Measurements from ENCODE around the gene FCHSD1. TPM values are rescaled to one million over a fixed set of nuclear protein-coding genes. Genes with fewer than 3 reads are reported as not detected.
A peak's percentile ranks its signal among the peaks of the same experiment; 100 is the strongest.

The FCHSD1 gene
- total RNA-seq, 1 experiment from 2014 or later = 22.7 TPM

- H4K20me1 ChIP-seq (ENCODE audit: low read length) = no peaks in the 10 kb centered on the region
- no peaks in the 10 kb centered on the region for H3K27me3 ChIP-seq (ENCODE audit: low read length)
- ATAC-seq (no peak), DNase-seq (no peak)
- no peaks in the 10 kb centered on the region for H3F3A ChIP-seq (ENCODE audit: low read length, unreplicated experiment)
- H3K9ac ChIP-seq (ENCODE audit: low read length) = no peak overlapping the region
- TF ChIP-seq, protein P1, sequence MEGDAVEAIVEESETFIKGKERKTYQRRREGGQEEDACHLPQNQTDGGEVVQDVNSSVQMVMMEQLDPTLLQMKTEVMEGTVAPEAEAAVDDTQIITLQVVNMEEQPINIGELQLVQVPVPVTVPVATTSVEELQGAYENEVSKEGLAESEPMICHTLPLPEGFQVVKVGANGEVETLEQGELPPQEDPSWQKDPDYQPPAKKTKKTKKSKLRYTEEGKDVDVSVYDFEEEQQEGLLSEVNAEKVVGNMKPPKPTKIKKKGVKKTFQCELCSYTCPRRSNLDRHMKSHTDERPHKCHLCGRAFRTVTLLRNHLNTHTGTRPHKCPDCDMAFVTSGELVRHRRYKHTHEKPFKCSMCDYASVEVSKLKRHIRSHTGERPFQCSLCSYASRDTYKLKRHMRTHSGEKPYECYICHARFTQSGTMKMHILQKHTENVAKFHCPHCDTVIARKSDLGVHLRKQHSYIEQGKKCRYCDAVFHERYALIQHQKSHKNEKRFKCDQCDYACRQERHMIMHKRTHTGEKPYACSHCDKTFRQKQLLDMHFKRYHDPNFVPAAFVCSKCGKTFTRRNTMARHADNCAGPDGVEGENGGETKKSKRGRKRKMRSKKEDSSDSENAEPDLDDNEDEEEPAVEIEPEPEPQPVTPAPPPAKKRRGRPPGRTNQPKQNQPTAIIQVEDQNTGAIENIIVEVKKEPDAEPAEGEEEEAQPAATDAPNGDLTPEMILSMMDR (conservative IDR thresholded peaks at IDR 0.05; ENCODE audit: low read depth, low read length) = no peak
- TF ChIP-seq EZH2phosphoT487 (IDR thresholded peaks at IDR 0.05; ENCODE audit: borderline replicate concordance, low read length) (no peak), EZH2 (IDR thresholded peaks at IDR 0.05; ENCODE audit: low read length, unreplicated experiment) (no peak)
- no peaks in the 10 kb centered on the region for H3K4me1 ChIP-seq (ENCODE audit: insufficient read depth, low read length)
- H2AFZ ChIP-seq (ENCODE audit: low read length) = no peak overlapping the region
- intact Hi-C loops (cut with micrococcal nuclease) = no loop called here
- H3K36me3 ChIP-seq (ENCODE audit: low read depth, low read length) = no peaks in the 10 kb centered on the region
- no peak overlapping the region for H3K27ac ChIP-seq (ENCODE audit: low read length)
- H3K9me2 ChIP-seq (replicated peaks; ENCODE audit: low read length) = no peaks in the 10 kb centered on the region
- POLR2A ChIA-PET (ENCODE audit: unreplicated experiment) = no interaction called here
- CTCF ChIA-PET = no interaction called here
- no TSS peak for BruUV-seq (replicated peaks)
- no peak overlapping the region for H3K4me2 ChIP-seq (ENCODE audit: low read length)
- no peaks in the 10 kb centered on the region for H3K9me3 ChIP-seq (ENCODE audit: low read length)
- no peaks in the 10 kb centered on the region for H3K79me2 ChIP-seq (ENCODE audit: low read length)
- no peak overlapping the region for H3K4me3 ChIP-seq (ENCODE audit: low read length)
Measured at GRCh38 chr5:141672071-141672840, 21.0 kb upstream of the FCHSD1 start.

DNA sequence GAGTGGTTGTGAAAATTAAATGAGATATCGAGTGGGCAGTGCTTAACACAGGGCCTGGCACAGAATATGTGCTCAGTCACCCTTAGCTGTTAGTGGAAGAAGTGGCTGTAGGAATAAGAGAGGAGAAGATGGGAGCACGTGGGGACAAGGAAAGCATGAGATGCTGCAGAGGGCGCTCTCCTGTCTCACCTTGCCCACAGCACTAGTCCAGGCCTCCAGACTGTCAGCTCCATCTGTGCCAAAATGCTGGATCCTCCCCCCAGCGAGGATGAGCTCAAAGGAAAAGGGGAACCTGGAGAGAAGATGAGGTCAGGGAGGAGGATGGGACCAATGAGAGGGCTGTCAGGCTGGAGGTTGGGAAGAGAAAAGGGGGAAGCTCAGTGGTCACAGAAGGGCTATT is 18.3 kb upstream of the FCHSD1 start:
- intact Hi-C loops (cut with micrococcal nuclease) = no loop called here

More for the DNA sequence above, 18.3 kb upstream of the FCHSD1 start:
- no peak overlapping the region for H3K27ac ChIP-seq (ENCODE audit: low read length)
- H3K9me2 ChIP-seq (replicated peaks; ENCODE audit: low read length) = no peaks in the 10 kb centered on the region
- CTCF ChIA-PET = interaction anchor here (0.6 to 1.2 kb wide), 2 partner anchors 18 to 300 kb away, joined by 4 read pairs; no protein-coding TSS in a partner anchor
- H3K36me3 ChIP-seq (ENCODE audit: low read depth, low read length) = no peaks in the 10 kb centered on the region
- TF ChIP-seq, protein P1 (conservative IDR thresholded peaks at IDR 0.05; ENCODE audit: low read depth, low read length) = peak; percentile 27; the same call in 1 of the 2 replicates
- TF ChIP-seq EZH2 (IDR thresholded peaks at IDR 0.05; ENCODE audit: low read length, unreplicated experiment) (no peak), EZH2phosphoT487 (IDR thresholded peaks at IDR 0.05; ENCODE audit: borderline replicate concordance, low read length) (no peak)
- no peaks in the 10 kb centered on the region for H3F3A ChIP-seq (ENCODE audit: low read length, unreplicated experiment)
- ATAC-seq = no peak
- H3K4me2 ChIP-seq (ENCODE audit: low read length) = no peak overlapping the region
- BruUV-seq (replicated peaks) = no TSS peak
- H3K9ac ChIP-seq (ENCODE audit: low read length) = no peak overlapping the region
- DNase-seq = no peak
- no peak overlapping the region for H2AFZ ChIP-seq (ENCODE audit: low read length)
- no peaks in the 10 kb centered on the region for H3K79me2 ChIP-seq (ENCODE audit: low read length)
- no peaks in the 10 kb centered on the region for H3K27me3 ChIP-seq (ENCODE audit: low read length)
- H3K4me3 ChIP-seq (ENCODE audit: low read length) = no peak overlapping the region
- H3K9me3 ChIP-seq (ENCODE audit: low read length) = no peaks in the 10 kb centered on the region
- no peaks in the 10 kb centered on the region for H4K20me1 ChIP-seq (ENCODE audit: low read length)
- H3K4me1 ChIP-seq (ENCODE audit: insufficient read depth, low read length) = no peaks in the 10 kb centered on the region
- POLR2A ChIA-PET (ENCODE audit: unreplicated experiment) = no interaction called here

Data from PC-3 (cell line).